Loucy (cell line): ENCODE measurements around the gene GAS7.

ENCODE experiments used
- H2AFZ ChIP-seq: fragments of 200-600 bp; sonication (generic); 2 replicates; pipeline ENCODE4 v1.6.0; 2016; ENCODE audit warnings: antibody characterized with exemption, mild to moderate bottlenecking, low read length, moderate library complexity
- H3F3A ChIP-seq: fragments of 200-600 bp; 2 replicates; pipeline ENCODE4 v1.6.0; 2016; ENCODE audit warnings: antibody characterized with exemption, low read depth, mild to moderate bottlenecking
- H3K27me3 ChIP-seq: fragments of 200-600 bp; sonication (generic); 2 replicates; pipeline ENCODE4 v1.6.1; 2014; ENCODE audit warnings: low read length, mild to moderate bottlenecking; ENCODE audit not compliant: insufficient read depth, poor library complexity, severe bottlenecking
- H3K36me3 ChIP-seq: fragments of 200-600 bp; sonication (generic); 2 replicates; pipeline ENCODE4 v1.6.1; 2016; ENCODE audit warnings: low read length; ENCODE audit not compliant: insufficient read depth
- H3K4me1 ChIP-seq: fragments of 200-600 bp; sonication (generic); 2 replicates; pipeline ENCODE4 v1.5.1; 2014; ENCODE audit warnings: low read length, mild to moderate bottlenecking; ENCODE audit not compliant: insufficient read depth, poor library complexity, severe bottlenecking
- H3K4me2 ChIP-seq: fragments of 200-600 bp; sonication (generic); 2 replicates; pipeline ENCODE4 v1.6.0; 2014; ENCODE audit warnings: antibody characterized with exemption, low read length, low read depth, mild to moderate bottlenecking; ENCODE audit not compliant: poor library complexity, severe bottlenecking
- H3K4me3 ChIP-seq: fragments of 200-600 bp; sonication (generic); 2 replicates; pipeline ENCODE4 v1.5.1; 2014; ENCODE audit warnings: low read length, mild to moderate bottlenecking, mixed read lengths; ENCODE audit not compliant: poor library complexity, severe bottlenecking
- H3K79me2 ChIP-seq: fragments of 200-600 bp; sonication (generic); 2 replicates; pipeline ENCODE4 v1.6.1; 2014; ENCODE audit warnings: low read length; ENCODE audit not compliant: insufficient read depth
- H3K9ac ChIP-seq: fragments of 200-600 bp; sonication (generic); 2 replicates; pipeline ENCODE4 v1.6.0; 2014; ENCODE audit warnings: mild to moderate bottlenecking, low read depth, low read length, moderate library complexity; ENCODE audit not compliant: poor library complexity, severe bottlenecking
- H3K9me2 ChIP-seq: fragments of 200-600 bp; sonication (generic); replicated peaks from 2 replicates; pipeline ENCODE4 v1.6.1; 2016; ENCODE audit warnings: low read depth, low read length, mixed read lengths
- H3K9me3 ChIP-seq: fragments of 200-600 bp; sonication (generic); 2 replicates; pipeline ENCODE4 v1.6.1; 2014; ENCODE audit warnings: mild to moderate bottlenecking, antibody characterized with exemption, low read length, low read depth; ENCODE audit not compliant: insufficient read depth
- H4K20me1 ChIP-seq: fragments of 200-600 bp; sonication (generic); 2 replicates; pipeline ENCODE4 v1.6.0; 2014; ENCODE audit warnings: antibody characterized with exemption, low read length, mild to moderate bottlenecking; ENCODE audit not compliant: insufficient read depth, poor library complexity, severe bottlenecking
- CTCF ChIP-seq: fragments of 200-600 bp; sonication (generic); conservative IDR thresholded peaks from 2 replicates; pipeline ENCODE4 v1.5.1; 2014; ENCODE audit warnings: mild to moderate bottlenecking, antibody characterized with exemption, low read length
- EZH2phosphoT487 ChIP-seq: fragments of 200-600 bp; IDR thresholded peaks from 2 replicates; pipeline ENCODE4 v1.6.1; 2018; ENCODE audit warnings: antibody characterized with exemption, mild to moderate bottlenecking, moderate library complexity, borderline replicate concordance

GAS7 gene

GRCh38 chr17:10032118-10032852, 166.1 kb downstream of the GAS7 start:
- TF ChIP-seq CTCF (no peak), EZH2phosphoT487 (no peak)
- H3F3A ChIP-seq: no peaks in the 10 kb centered on the region
- no peaks in the 10 kb centered on the region for H3K27me3 ChIP-seq
- H4K20me1 ChIP-seq: no peaks in the 10 kb centered on the region
- H3K4me2 ChIP-seq: no peak overlapping the region
- H3K9me3 ChIP-seq: no peaks in the 10 kb centered on the region
- H3K36me3 ChIP-seq: no peaks in the 10 kb centered on the region
- H3K4me3 ChIP-seq: no peak overlapping the region
- H3K79me2 ChIP-seq: peaks cover 83% of the 10 kb centered on the region; the same call in 1 of the 2 replicates
- H3K4me1 ChIP-seq: peaks cover 17% of the 10 kb centered on the region
- no peak overlapping the region for H3K9ac ChIP-seq
- H2AFZ ChIP-seq: no peak overlapping the region
- H3K9me2 ChIP-seq: no peaks in the 10 kb centered on the region

GRCh38 chr17:10031606-10032005, 166.8 kb downstream of the GAS7 start:
- H3K9ac ChIP-seq: no peak overlapping the region
- H3K4me3 ChIP-seq: no peak overlapping the region
- no peaks in the 10 kb centered on the region for H3F3A ChIP-seq
- H3K9me3 ChIP-seq: no peaks in the 10 kb centered on the region
- H2AFZ ChIP-seq: no peak overlapping the region
- no peaks in the 10 kb centered on the region for H3K9me2 ChIP-seq
- H4K20me1 ChIP-seq: no peaks in the 10 kb centered on the region
- H3K27me3 ChIP-seq: no peaks in the 10 kb centered on the region
- peaks cover 14% of the 10 kb centered on the region for H3K4me1 ChIP-seq
- H3K79me2 ChIP-seq: peaks cover 84% of the 10 kb centered on the region; the same call in 1 of the 2 replicates
- no peak overlapping the region for H3K4me2 ChIP-seq
- H3K36me3 ChIP-seq: no peaks in the 10 kb centered on the region; the same call in 1 of the 2 replicates
- no peak for TF ChIP-seq CTCF
- TF ChIP-seq EZH2phosphoT487: no peak

GRCh38 chr17:10031127-10031526, 167.3 kb downstream of the GAS7 start:
- no peaks in the 10 kb centered on the region for H3K9me3 ChIP-seq
- H3K4me1 ChIP-seq: peaks cover 13% of the 10 kb centered on the region
- peaks cover 84% of the 10 kb centered on the region; the same call in 1 of the 2 replicates for H3K79me2 ChIP-seq
- H3K36me3 ChIP-seq: no peaks in the 10 kb centered on the region; the same call in 1 of the 2 replicates
- no peak overlapping the region for H3K4me2 ChIP-seq
- no peak overlapping the region for H2AFZ ChIP-seq
- TF ChIP-seq CTCF (no peak), EZH2phosphoT487 (no peak)
- H3K4me3 ChIP-seq: no peak overlapping the region
- no peaks in the 10 kb centered on the region for H4K20me1 ChIP-seq
- no peak overlapping the region for H3K9ac ChIP-seq
- no peaks in the 10 kb centered on the region for H3K9me2 ChIP-seq
- H3F3A ChIP-seq: no peaks in the 10 kb centered on the region
- H3K27me3 ChIP-seq: no peaks in the 10 kb centered on the region
